ES-I3 (cell line): ENCODE results near the gene TAS2R30.
A peak's percentile ranks its signal among the peaks of the same experiment; 100 is the strongest.

Experiments used
- H3K36me3 ChIP-seq: 2 replicates; pipeline ENCODE4 v1.6.1; 2013; ENCODE audit warnings: mild to moderate bottlenecking, low read length, control low read depth, moderate library complexity; ENCODE audit not compliant: insufficient read depth
- H3K4me1 ChIP-seq: 2 replicates; pipeline ENCODE4 v1.6.1; 2013; ENCODE audit warnings: mild to moderate bottlenecking, control low read depth, low read length; ENCODE audit not compliant: insufficient read depth
- H3K9ac ChIP-seq: 2 replicates; pipeline ENCODE4 v1.6.1; 2013; ENCODE audit warnings: low read depth, mild to moderate bottlenecking, low read length, moderate library complexity
- H3K9me3 ChIP-seq: 2 replicates; pipeline ENCODE4 v1.6.1; 2013; ENCODE audit warnings: mild to moderate bottlenecking, low read length, moderate library complexity; ENCODE audit not compliant: control insufficient read depth, insufficient read depth

The TAS2R30 gene, protein sequence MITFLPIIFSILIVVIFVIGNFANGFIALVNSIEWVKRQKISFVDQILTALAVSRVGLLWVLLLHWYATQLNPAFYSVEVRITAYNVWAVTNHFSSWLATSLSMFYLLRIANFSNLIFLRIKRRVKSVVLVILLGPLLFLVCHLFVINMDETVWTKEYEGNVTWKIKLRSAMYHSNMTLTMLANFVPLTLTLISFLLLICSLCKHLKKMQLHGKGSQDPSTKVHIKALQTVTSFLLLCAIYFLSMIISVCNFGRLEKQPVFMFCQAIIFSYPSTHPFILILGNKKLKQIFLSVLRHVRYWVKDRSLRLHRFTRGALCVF

DNA sequence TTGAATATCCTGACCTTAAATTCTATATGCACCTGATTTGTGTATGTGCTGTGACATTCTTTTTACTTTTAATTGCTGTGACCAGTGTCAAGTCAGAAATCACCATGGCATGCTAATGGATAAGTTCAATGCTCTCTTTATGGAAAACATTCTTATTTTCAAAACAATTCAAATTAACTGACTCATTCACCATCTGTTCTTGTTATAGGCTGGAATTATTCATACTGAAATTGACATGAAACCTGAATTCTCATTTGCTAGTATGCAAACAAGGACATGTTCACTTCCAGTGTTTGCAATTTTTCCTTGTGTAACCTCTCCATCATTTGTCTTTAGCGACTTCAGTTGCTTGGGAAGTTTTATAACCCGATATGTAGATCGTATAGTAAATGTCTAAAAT lies at the start of gene TAS2R30:
Gene TAS2R30, minus strand, starts transcription at position 340 of the 400 bp plus-strand sequence. CDS start 400 bp downstream, outside the sequence.
- no peaks in the 10 kb centered on the region for H3K36me3 ChIP-seq
- H3K9ac ChIP-seq = no peak within 1 kb of the TSS
- H3K4me1 ChIP-seq = no peaks in the 10 kb centered on the region
- H3K9me3 ChIP-seq = no peaks in the 10 kb centered on the region

DNA sequence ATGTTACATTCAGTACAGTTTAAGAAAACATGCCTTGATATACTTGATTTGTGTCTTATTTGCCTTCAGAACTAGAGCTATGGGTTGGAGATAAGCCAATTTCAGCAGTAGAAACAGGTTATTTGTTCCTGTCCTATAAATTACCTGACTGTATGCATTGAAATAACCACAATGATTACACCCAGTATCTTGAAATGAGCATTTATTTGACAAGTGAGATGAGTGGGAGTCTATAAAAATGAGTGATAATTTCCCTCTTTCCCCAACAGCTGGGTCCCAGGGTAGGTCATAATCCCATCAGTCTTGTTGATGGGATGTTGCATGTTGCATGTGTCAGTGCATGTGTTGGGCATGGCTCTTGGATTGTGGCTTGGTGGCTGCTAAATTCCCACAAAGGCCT lies 48.6 kb upstream of the TAS2R30 start:
- H3K36me3 ChIP-seq = no peaks in the 10 kb centered on the region
- H3K9me3 ChIP-seq = no peaks in the 10 kb centered on the region
- no peaks in the 10 kb centered on the region for H3K4me1 ChIP-seq
- no peak overlapping the region for H3K9ac ChIP-seq

DNA sequence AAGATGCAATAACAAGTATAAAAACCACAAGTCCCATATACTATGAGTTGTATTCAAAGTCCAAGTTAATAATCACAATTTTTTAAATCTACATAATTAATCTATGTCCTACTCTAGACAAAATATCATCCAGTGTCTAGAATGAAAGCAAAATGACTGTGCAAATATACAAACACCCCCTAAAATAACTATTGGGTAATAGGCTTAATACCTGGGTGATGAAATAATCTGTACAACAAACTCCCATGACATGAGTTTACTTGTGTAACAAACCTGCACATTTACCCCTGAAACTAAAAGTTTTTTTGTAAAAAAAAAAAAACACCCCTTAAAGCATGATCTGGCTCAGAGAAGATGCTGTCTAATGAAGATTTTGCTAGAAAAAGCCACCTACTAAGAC lies 48.1 kb upstream of the TAS2R30 start:
- Histone ChIP-seq H3K4me1 (no peaks in the 10 kb centered on the region), H3K36me3 (no peaks in the 10 kb centered on the region), H3K9ac (no peak overlapping the region), H3K9me3 (no peaks in the 10 kb centered on the region)

DNA sequence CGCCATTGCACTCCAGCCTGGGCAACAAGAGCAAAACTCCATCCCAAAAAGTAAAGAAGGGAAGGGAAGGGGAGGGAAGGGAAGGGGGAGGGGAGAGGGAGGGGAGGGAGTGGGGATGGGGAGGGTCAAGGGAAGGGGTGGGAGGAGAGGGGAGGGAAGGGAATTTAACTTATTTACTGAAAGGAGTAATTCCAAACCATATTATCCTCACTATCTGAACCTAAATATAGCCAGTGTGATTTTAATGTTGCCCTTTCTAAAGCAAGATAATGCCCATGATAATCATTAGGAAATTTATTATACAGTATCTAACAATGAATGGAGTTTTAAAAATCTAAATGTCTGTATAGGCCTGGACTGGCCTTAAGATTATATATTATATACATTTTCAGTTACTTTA lies 43.8 kb upstream of the TAS2R30 start:
- no peaks in the 10 kb centered on the region for H3K4me1 ChIP-seq
- H3K9me3 ChIP-seq = no peaks in the 10 kb centered on the region
- no peaks in the 10 kb centered on the region for H3K36me3 ChIP-seq
- no peak overlapping the region for H3K9ac ChIP-seq

DNA sequence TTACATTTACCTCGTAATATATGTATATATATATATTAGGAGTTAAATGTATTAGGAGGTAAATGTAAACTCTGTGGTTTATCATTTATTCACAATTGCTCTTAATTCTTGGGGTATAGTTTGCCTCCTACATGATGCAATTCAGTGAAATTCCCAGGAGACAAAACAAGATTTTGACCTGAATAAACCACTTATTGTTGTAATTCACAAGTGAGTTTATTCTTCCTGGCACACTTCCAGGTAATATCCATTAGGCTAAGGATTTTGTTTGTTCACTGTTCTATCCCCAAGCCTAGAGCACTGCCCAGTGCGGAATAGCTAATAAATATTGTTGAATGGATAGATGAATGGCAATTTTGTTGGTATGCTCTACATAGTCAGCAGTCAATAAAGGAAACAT lies 39.6 kb upstream of the TAS2R30 start:
- H3K36me3 ChIP-seq = 0 out of 2 replicates have a peak, but pooled peaks cover 4% of the 10 kb centered on the region
- H3K4me1 ChIP-seq = peaks cover 10% of the 10 kb centered on the region
- H3K9me3 ChIP-seq = no peaks in the 10 kb centered on the region
- H3K9ac ChIP-seq = no peak overlapping the region

DNA sequence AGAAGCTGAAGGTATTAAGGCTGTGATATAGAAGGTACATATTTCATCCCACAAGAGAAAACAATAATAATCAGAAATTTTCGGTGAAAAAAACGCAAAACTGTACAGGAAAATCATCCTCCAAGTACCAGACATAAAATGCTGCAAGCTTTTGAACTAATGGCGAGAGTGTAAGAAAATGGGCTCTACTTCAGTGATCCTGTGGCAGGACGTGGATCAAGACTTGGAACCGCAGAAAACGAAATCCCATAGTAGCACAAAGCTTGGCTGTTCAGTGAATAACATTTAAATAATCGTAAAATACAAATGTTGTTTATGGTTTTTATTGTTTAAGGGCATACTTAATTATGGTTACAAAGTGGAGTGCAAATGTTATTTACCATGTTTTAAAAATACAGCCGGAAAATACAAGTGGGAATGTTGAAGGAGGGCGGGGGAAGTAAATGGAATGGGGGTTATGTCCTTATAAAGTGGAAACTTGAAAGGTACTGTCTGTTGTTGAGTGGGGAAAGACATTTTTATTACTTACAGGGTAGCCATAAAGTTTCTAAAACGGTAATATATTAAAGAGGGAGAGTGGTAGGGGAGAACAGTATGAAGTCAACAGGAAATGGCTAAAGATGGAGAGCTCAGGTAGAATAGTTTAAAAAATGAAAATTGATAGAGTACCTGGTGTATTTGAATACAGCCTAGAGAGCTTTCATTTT lies 37.7 kb upstream of the TAS2R30 start:
- Histone ChIP-seq H3K9ac (peak overlapping the region; percentile 99), H3K4me1 (peaks cover 14% of the 10 kb centered on the region), H3K9me3 (no peaks in the 10 kb centered on the region), H3K36me3 (0 out of 2 replicates have a peak, but pooled peaks cover 4% of the 10 kb centered on the region)

DNA sequence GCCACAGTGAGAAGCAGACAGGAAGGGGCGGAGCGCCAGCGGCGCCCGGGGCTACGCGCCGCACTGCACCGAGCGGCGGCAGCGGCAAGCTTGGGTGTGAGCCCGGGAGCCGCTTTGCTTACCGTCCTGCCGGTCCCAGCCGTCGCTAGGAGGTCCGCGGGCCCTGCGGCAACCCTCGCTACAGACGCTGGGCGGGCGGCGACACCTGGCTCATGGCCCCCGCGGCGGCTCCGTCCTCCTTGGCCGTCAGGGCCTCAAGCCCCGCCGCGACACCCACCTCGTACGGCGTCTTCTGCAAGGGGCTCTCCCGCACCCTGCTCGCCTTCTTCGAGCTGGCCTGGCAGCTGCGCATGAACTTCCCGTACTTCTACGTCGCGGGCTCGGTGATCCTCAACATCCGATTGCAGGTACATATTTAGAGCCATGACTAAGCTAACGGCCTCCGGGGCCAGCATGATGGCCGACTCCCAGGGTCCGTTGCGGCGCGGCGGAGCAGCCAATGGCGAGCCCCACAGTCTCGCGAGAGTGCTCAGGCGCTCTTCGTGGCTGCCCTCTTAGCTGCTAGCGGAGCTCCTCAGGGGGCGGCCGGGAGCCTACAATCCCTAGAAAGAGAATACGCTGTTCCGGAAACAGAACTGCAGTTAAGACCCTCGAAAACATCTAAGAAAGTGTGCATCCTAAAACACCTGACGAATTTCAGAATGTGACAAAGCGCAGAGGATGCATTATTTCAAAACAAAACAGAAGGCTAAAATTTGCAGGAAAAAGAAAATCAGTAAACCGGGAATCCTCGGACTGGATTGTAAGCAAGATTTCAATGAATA lies 36.9 kb upstream of the TAS2R30 start, which contains the start of gene SMIM10L1:
Gene SMIM10L1, plus strand, starts transcription at position 50 of the 824 bp plus-strand sequence. Its CDS starts 163 bp downstream, at position 213.
- no peaks in the 10 kb centered on the region for H3K9me3 ChIP-seq
- 0 out of 2 replicates have a peak, but pooled peaks cover 4% of the 10 kb centered on the region for H3K36me3 ChIP-seq
- H3K4me1 ChIP-seq = peaks cover 17% of the 10 kb centered on the region
- H3K9ac ChIP-seq = peak within 1 kb of the TSS; percentile 99

DNA sequence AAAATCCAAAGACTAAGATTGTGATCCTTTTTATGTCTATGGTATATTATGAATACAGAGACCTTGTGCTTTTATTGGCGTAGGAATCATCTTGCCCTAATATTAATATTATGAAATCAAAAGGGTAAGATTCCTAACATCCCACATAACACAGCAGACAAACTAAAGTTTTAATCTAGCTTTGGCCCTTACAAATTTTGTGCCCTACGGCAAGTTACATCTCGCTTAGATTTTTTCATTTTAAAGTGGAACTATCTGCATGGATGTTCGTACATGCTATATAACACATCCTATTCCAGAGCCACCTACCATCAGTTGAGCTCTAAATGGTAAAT lies 36.3 kb upstream of the TAS2R30 start:
- Histone ChIP-seq H3K4me1 (peaks cover 17% of the 10 kb centered on the region), H3K9me3 (no peaks in the 10 kb centered on the region), H3K9ac (peak overlapping the region; percentile 99), H3K36me3 (0 out of 2 replicates have a peak, but pooled peaks cover 4% of the 10 kb centered on the region)

DNA sequence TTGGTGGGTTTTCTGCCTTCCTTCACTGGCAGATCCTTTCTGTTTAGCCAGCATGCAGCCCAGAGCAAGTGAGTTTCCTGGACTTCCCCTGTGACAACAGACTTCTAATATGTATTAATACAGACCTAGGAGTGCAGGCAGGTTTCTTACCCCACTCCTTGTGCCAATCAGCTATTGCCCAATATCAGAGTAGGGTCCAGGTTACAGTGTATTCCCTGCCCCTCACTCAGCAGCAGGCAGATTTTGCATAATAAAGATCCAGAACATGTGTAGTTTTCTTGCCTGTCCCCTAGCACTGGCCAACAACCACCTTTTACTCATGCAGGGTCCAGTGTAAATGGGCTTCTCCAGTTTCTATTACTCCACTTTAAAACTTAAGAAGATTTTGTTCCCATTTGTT lies 31.9 kb upstream of the TAS2R30 start:
- Histone ChIP-seq H3K9me3 (no peaks in the 10 kb centered on the region), H3K4me1 (peaks cover 17% of the 10 kb centered on the region), H3K9ac (no peak overlapping the region), H3K36me3 (0 out of 2 replicates have a peak, but pooled peaks cover 5% of the 10 kb centered on the region)

DNA sequence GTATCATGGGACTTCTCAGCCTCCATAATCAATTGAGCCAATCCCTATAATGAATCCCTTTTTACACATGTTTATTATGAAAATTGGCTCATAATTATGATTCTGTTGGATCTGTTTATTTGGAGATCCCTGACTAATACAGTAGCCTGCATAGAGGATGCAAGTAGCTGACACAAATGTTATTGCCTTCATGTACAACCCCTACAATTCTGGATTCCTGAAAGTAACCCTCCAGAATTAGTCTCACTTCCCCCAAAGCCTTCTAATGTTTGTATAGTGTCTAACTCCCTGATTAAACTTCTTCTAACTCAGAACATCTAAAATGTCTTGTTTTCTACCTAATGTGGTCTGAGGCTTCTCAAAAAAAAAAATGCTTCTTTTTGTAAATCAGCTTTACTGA lies 29.9 kb upstream of the TAS2R30 start:
- Histone ChIP-seq H3K9me3 (no peaks in the 10 kb centered on the region), H3K36me3 (peaks cover 3% of the 10 kb centered on the region; the same call in 1 of the 2 replicates), H3K4me1 (peaks cover 10% of the 10 kb centered on the region), H3K9ac (no peak overlapping the region)

DNA sequence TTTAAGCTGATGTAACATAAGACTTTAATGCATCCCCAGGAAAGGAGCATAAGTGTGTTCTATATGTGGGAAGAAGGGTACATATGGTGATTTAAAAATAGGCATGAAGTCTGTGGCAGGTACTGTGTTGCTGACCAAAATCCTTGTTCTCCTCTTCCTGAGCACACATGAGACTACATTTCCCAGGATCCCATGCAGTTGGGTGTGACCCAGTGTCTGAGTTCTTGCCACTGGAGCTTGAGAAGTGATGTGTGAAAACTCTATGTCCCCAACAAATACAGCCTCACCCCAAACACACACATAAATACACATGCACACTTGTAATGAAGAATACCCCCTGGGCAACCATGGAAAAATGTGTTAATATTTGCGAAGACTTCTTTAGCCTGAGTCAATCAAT lies 28.1 kb upstream of the TAS2R30 start:
- Histone ChIP-seq H3K4me1 (peaks cover 4% of the 10 kb centered on the region; the same call in 1 of the 2 replicates), H3K9me3 (no peaks in the 10 kb centered on the region), H3K9ac (no peak overlapping the region), H3K36me3 (peaks cover 3% of the 10 kb centered on the region; the same call in 1 of the 2 replicates)

DNA sequence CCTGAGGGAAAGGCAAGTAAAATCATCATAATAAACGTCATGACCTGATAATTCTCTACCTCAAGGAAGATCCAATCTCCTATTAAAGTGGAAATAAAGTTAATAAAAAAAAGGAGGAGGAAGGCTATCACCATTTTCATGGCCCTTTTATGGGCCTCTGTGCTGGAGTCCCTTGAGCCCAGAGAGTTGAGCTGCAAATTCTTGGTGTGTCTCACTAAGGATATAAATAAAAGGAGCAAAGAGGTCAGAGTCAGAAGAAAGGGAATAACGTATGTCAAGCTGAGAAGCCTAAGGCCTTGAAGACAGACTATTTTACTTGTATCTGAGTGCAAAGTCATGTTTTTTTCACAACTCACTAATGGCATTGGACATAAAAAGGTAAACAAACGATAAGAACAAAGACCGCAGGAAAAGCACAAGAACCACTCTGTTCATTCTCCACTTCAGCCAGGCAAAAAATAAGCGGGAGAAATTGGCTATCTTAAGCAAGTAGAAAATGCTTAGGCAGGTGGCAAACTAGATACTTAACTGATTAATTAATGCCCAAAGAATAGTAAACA lies 24.5 kb upstream of the TAS2R30 start:
- no peak overlapping the region for H3K9ac ChIP-seq
- peaks cover 7% of the 10 kb centered on the region; the same call in 1 of the 2 replicates for H3K36me3 ChIP-seq
- no peaks in the 10 kb centered on the region; the same call in 1 of the 2 replicates for H3K9me3 ChIP-seq
- H3K4me1 ChIP-seq = no peaks in the 10 kb centered on the region

DNA sequence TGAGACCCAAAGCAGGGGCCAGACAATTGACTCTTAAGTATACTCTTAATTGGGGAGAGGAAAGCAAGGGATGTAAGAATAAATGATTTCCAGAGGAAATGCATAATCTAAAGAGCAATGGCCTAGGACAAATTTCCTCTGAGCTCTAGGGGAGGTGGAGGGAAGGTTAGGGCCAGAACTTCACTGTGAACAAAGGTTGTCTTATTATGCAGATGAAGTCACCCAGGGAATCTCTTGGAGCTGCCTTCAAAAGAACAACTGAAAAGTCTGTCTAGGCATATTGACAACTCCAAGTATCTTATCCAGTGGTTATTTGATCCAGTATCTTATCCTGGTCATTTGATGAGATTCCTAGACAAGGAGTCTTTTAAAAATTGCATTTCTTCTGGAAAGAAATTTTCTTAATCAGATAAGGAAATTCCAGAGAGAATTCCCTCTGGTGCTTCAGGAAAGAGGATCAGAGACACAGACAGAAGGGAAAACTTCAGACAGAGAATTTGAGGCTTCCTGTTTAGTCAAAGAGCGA lies 20.0 kb upstream of the TAS2R30 start:
- Histone ChIP-seq H3K9me3 (no peaks in the 10 kb centered on the region; the same call in 1 of the 2 replicates), H3K36me3 (0 out of 2 replicates have a peak, but pooled peaks cover 8% of the 10 kb centered on the region), H3K9ac (no peak overlapping the region), H3K4me1 (peaks cover 4% of the 10 kb centered on the region; the same call in 1 of the 2 replicates)
